LNCAP (cell line): ENCODE measurements around the gene KLHL6.

Experiments used
- TF ChIP-seq, protein P1 (sequence below): fragments of 450-650 bp; IDR thresholded peaks from 2 replicates; pipeline ENCODE4 v1.5.1; 2017; ENCODE audit warnings: mild to moderate bottlenecking

Gene KLHL6, protein sequence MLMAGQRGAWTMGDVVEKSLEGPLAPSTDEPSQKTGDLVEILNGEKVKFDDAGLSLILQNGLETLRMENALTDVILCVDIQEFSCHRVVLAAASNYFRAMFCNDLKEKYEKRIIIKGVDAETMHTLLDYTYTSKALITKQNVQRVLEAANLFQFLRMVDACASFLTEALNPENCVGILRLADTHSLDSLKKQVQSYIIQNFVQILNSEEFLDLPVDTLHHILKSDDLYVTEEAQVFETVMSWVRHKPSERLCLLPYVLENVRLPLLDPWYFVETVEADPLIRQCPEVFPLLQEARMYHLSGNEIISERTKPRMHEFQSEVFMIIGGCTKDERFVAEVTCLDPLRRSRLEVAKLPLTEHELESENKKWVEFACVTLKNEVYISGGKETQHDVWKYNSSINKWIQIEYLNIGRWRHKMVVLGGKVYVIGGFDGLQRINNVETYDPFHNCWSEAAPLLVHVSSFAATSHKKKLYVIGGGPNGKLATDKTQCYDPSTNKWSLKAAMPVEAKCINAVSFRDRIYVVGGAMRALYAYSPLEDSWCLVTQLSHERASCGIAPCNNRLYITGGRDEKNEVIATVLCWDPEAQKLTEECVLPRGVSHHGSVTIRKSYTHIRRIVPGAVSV

DNA sequence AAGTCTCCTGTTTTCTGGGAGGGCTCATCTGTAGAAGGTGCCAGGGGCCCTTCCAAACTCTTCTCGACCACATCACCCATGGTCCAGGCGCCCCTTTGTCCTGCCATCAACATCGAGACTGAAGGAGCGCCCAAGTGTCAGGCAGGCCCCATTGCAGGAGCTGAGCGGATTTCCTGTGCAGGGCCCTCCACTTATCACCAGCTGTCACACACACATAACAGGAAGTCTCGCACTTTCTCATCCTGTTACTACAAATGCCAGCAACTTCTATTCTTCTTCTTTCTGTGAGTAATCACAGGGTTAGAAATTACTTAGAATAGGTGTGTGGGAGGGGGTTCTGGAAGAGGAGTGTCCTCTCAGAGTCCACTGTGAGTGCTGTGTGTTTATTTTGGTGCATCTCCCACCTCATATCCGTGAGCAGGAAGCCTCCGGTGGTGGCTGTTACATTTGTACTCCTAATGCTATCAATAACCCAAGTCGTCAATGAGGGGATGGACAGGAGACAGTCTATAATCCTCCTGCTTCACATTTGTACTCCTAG is at the start of gene KLHL6:
Gene KLHL6 (minus strand): TSS at position 166 of the 541 bp plus-strand sequence. CDS start 53 bp downstream, at position 113.
- TF ChIP-seq, protein P1, sequence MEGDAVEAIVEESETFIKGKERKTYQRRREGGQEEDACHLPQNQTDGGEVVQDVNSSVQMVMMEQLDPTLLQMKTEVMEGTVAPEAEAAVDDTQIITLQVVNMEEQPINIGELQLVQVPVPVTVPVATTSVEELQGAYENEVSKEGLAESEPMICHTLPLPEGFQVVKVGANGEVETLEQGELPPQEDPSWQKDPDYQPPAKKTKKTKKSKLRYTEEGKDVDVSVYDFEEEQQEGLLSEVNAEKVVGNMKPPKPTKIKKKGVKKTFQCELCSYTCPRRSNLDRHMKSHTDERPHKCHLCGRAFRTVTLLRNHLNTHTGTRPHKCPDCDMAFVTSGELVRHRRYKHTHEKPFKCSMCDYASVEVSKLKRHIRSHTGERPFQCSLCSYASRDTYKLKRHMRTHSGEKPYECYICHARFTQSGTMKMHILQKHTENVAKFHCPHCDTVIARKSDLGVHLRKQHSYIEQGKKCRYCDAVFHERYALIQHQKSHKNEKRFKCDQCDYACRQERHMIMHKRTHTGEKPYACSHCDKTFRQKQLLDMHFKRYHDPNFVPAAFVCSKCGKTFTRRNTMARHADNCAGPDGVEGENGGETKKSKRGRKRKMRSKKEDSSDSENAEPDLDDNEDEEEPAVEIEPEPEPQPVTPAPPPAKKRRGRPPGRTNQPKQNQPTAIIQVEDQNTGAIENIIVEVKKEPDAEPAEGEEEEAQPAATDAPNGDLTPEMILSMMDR: no peak

DNA sequence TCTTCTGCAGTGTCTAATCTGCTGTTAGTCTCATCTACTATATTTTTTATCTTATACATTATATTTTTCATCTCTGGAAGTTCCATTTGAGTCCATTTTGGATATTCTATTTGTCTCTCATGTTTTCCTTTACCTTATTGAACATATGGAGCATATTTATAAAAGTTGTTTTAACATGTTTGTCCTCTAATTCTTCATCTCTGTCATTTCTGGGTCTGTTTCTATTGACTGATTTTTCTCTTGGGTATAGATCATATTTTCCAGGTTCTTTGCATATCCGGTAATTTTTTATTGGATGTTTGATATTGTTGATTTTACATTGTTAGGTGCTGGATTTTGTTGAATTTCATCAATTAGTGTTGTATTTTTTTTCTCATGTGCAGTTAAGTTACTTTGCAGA is 42.5 kb upstream of the KLHL6 start:
- TF ChIP-seq, protein P1: no peak

DNA sequence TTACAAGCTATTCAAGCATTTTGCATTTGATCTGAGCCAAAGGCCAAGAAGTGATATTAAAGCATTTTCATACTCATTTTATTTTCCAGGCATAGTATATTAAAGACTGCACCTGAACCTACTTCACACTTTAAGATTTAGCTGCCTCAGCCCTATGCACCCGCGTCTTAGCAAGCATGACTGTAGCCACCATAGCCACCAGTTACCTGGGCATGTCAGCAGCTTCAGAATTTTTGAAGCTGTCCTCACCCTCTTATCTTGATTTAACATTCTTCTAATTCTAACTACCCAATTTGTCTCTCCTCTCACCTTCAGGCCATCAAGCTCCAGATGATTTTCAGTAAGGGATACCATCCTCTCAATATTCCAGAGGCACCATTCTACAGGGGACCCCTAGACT is 39.1 kb upstream of the KLHL6 start:
- TF ChIP-seq, protein P1: no peak

DNA sequence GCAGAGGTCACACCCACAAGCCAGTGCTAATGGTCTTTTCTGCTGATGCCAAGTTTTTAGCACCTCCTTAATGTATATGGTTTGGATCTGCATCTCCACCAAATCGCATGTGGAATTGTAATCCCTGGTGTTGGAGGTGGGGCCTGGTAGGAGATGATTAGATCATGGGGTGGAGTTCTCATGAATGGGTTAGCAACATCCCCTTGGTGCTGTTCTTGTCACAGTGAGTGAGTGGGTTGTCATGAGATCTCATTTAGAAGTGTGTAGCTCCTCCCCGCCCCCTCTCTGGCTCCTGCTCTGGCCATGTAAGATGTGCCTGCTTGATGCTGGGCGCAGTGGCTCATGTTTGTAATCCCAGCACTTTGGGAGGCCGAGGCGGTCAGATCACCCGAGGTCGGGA is 37.3 kb upstream of the KLHL6 start:
- TF ChIP-seq, protein P1: no peak

DNA sequence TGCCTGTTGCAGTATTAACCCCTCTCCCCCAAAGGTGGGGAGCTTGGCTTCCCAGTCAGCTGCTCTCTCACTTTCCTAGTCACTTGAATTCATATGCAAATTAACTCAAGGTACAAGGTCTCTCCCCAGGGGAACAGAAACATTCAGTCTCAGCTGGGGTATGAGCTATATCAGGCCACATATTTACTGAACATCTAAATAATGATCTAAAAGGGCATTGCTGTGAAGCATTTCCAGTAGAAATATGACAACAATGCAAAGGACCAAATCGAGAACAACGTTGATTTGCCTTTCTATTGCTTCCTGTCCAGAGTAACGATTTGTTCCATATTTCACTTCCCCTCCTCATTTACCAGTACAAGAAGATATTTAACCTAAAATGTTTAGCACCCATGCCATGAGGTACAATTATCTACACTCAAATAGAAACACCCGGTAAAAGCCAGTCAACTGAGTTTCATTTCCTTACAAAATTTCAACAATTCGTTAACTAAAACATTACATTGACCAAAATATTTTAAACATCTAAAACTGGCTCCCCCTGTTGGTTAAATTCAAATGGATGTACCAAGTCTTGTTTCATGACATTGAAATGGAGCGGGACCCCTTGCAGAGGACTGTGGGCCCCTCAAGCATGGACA is 36.5 kb upstream of the KLHL6 start:
- TF ChIP-seq, protein P1: peak; percentile 36; the same call in 1 of the 2 replicates

DNA sequence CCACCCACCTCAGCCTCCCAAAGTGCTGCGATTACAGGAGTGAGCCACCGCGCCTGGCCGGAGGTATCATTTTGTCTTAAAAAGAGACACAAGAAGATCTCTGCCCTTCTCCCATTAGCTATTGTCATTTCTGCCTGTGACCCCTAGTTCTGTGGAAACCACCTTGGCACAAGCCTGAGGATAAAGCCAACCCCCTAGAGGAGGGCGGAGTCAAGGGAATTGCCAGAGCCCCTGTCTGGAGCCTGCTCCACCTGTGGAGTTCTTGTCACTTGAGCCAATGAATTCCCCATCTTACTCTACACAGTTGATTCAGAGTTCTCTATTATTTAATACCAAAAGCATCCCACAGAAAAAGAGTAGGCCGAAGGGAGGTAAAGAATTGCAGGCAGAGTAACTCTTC is 34.9 kb upstream of the KLHL6 start:
- TF ChIP-seq, protein P1: no peak

DNA sequence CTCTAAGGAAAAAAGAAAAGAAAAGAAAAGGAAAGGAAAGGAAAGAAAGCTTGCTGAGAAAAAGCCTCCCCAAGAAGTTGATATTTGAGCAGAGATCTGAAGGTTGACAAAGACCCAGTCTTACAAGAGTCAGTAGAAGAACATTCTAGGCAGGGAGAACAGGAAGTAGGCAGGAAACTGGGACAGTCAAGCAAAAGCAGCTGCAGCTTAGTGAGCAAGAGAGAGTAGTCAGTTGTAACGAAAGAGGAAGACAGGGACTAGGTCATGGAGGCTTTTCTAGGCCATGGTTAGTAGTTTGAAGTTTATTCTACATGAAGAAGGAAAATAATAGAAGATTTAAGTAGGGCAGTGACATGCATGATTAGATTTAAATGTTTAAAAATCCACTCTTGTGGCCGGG is 31.8 kb upstream of the KLHL6 start:
- TF ChIP-seq, protein P1: no peak
